Astrocyte (in vitro differentiated cells and primary cell): ENCODE results near the gene TTF2.

Experiments
- EZH2 ChIP-seq: IDR thresholded peaks from 2 replicates; pipeline ENCODE4 v1.6.1; 2012; ENCODE audit warnings: mild to moderate bottlenecking, low read length, inconsistent platforms; ENCODE audit not compliant: insufficient read depth
- TF ChIP-seq, protein P1 (sequence below): IDR thresholded peaks from 2 replicates; pipeline ENCODE4 v1.5.1; 2011; ENCODE audit warnings: low read depth, mild to moderate bottlenecking, inconsistent platforms, low read length, moderate library complexity; ENCODE audit not compliant: insufficient read depth

DNA sequence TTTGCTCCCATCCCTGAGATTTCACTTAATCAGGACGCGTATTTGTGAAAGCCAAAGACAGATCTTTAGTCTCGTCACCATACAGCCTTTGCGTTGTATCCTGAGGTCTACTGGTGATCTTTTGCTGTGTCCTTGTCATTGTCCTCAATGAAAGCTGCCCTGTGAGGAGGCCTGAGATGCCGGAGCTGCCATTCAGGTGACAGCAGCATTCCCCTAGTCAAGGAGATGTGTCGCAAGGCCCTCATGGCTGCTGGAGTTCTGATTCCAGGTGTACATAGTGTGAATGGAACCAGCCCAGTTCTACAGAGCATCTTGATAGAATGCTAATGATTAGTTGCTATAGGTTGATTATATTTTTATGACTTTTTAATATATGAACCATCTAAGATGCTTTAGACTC, 24.1 kb downstream of the TTF2 start:
- TF ChIP-seq, protein P1, sequence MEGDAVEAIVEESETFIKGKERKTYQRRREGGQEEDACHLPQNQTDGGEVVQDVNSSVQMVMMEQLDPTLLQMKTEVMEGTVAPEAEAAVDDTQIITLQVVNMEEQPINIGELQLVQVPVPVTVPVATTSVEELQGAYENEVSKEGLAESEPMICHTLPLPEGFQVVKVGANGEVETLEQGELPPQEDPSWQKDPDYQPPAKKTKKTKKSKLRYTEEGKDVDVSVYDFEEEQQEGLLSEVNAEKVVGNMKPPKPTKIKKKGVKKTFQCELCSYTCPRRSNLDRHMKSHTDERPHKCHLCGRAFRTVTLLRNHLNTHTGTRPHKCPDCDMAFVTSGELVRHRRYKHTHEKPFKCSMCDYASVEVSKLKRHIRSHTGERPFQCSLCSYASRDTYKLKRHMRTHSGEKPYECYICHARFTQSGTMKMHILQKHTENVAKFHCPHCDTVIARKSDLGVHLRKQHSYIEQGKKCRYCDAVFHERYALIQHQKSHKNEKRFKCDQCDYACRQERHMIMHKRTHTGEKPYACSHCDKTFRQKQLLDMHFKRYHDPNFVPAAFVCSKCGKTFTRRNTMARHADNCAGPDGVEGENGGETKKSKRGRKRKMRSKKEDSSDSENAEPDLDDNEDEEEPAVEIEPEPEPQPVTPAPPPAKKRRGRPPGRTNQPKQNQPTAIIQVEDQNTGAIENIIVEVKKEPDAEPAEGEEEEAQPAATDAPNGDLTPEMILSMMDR, result no peak
- no peak for TF ChIP-seq EZH2
